Activated CD4-positive, alpha-beta T cell treated with anti-CD3 and anti-CD28 coated beads, Interleukin-2, Interleukin-6, amounts not matched to agents 100 ng/mL and 50 ng/mL, durations not matched to agents 16 hours and 8 hours (primary cell): Measurements from ENCODE around the gene PARD3B.
"Not testable (repeated sequence)": the region's sequence is repeated elsewhere in the genome, so short reads cannot be mapped to it uniquely, and the experiment has no call there.

Experiments
- DNase-seq: peaks from one replicate; pipeline ENCODE4 v3.0.0-alpha.2; 2020

The PARD3B gene

DNA sequence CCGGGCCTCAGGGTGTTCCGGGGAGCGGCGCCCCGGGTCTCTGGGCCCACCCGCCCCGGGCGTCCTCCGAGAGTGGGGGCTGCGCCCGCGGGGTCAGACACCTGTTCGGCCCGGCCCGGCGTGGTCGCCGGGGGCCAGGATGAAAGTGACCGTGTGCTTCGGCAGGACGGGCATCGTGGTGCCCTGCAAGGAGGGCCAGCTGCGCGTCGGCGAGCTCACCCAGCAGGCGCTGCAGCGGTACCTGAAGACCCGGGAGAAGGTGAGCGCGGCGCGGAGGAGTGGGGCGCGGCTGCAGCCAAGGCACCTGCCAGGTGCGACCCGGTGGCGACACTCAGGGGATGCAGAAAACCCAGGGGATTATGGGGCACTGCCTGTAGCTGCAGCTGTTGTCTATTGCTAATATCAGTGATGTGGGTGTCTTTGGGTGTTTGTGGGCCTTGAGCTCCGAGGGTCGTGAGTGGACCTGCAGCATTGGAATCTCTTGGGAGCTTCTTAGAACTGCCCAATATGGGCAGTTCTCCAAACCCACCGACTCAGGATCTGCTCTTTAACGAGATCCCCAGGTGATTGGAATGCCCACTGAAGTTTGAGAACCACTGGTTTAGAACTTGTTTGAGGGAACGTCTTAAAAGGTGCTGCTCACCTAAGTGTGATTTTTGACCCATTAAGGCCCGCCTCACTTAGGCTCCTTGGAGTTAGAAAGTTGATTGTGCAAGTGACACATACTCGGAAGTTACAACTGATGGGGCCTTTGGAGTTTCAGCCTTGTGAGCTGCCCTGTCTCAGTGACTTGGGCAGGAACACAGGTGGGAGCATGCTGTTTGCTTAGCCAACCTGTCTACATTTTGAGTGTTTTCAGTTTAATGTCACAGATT, 823 bp downstream of the PARD3B start:
- no peak for DNase-seq

DNA sequence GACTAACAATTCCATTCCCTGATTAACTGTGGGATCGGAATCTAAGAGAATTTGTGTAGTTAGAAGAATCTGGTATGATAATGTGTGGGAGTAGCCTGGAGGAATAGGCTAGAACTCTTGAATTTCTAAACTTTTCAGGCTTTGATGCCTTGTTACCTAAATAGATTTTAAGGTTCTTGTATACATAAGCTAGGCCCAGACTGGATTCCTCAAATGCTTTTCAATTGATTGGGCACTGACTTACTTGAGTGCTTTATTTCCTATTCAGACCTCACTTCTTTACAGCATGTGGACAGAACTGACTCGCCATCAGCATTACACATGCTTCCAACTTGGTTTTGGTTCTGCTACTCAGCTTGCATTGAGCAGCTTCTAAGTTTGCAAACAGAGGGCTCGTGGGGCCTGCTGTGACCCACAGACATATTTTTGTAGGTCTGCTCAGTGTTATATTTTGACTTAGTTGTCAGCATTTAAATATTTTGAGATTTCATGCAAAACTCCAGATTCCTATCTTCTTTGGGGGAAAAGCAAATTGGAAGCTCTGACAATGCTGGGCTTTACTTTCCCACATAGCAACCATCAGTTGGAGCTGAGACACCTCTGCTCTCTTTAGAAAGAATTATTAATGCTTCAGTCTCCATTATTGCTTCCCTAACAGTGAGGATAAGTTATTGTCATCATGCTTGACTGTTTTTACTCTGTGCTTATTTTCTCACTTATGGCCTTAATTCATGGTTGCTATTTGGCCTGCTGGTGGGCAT, 5.7 kb downstream of the PARD3B start:
- no peak for DNase-seq

DNA sequence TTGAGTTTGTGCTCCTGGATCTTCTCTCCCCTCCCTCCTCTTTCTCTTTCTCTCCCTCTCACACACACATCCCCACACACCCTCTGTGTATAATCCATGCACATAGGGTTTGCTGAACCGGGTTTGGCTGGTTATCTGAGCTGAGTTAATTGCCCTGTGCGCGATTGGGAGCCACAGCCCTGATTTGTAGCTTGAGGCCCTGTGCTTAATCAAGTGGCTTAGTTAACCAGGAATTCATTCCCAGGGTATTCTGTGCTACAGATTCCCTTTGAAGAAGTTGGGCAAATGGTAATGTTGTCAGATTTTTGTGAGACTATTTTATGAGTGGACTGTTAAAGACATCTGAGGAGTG, 6.2 kb downstream of the PARD3B start:
- no peak for DNase-seq

DNA sequence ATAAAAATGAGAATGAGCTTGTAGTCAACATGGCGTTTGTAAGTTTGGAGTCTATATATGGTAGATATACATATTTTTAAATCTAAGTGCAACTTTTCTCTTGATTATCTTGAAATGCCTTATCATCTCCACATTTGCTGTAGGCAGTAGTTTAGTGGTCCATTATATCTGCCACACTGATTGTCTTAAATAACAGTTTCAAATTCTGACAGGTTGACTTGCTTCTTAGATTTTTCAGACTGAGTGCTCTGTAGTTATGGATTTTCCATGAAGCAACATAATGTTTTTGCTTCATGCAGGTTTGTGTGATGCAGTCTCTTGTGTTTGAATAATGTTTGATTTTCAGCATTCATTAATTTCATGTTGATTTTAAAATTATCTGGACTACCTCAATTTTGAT, 12.3 kb downstream of the PARD3B start:
- DNase-seq, result no peak

DNA sequence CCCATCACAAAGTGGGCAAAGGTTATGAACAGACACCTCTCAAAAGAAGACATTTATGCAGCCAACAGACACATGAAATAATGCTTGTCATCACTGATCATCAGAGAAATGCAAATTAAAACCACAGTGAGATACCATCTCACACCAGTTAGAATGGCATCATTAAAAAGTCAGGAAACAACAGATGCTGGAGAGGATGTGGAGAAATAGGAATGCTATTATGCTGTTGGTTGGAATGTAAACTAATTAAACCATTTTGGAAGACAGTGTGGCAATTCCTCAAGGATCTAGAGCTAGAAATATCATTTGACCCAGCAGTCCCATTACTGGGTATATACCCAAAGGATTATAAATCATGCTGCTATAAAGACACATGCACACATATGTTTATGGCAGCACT, 14.1 kb downstream of the PARD3B start:
- DNase-seq, result not testable (repeated sequence)

DNA sequence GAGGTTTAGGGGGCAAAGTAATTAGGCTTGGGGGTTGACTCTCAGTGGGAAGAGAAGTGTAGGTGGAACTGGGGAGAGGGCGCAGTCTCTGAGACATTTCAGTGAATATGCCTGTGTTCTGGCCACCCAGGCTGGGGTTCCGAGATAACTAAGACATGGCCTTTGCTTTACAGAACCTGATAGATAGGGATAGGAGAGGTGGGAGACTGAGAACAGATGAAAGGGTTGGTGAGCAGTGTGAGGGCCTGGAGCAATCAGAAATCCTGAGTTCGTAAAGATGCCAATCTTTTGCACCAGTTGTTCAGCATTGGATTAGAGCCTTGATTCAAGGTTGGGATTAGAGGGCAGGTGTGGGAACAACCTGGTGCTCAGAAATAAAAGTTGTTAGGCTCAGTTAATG, 15.6 kb downstream of the PARD3B start:
- DNase-seq, result no peak

DNA sequence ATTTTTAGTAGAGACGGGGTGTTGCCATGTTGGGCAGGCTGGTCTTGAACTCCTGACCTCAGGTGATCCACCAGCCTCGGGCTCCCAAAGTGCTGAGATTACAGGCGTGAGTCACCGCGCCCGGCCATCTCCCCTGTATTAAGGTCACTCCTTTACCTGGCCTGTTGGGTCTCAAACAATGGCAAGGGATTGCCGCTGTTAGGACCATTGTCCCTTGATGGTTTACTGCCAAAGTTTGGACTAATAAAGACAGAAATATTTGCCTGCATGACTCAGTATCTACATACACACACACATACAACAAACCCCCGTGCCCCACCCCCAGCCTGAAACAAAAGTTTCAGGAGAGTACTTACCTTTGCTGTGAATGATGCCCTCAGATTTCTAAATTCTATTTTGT, 16.5 kb downstream of the PARD3B start:
- DNase-seq, result no peak

DNA sequence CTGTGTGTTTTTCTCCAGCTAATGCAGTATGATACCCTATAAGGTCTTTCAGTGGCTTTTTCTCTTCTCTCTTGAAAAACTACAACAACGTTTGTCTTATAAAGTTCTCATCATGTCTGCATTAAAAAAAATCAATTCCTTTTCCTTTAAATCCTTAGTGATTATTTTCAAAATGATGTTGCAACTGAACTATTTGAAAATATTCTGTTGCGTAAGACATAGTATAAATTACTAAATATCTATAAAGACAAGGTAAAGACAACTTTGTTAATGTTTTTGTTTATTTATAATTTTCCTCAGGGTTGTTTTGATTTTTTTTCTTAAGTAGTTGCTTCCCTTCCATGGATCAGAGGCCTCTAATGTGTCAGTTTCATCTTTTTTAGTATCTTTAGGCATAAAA, 21.2 kb downstream of the PARD3B start:
- DNase-seq, result no peak

DNA sequence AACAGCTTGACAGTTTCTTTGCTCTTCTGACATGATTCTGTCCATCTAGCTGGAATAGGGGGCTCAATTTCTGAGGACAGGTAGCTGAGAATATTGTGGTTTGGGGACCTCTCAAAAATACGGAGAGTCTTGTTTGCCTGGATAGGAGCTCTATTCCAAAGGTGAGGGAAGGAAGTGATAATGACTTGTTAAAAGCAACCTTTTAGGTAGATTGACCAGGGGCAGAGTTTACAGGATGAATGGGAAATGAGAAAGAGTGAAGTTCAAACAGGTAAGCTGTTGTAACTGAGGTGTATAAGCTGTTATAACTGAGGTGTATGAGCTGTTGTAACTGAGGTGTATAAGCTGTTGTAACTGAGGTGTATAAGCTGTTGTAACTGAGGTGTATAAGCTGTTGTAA, 25.1 kb downstream of the PARD3B start:
- no peak for DNase-seq

DNA sequence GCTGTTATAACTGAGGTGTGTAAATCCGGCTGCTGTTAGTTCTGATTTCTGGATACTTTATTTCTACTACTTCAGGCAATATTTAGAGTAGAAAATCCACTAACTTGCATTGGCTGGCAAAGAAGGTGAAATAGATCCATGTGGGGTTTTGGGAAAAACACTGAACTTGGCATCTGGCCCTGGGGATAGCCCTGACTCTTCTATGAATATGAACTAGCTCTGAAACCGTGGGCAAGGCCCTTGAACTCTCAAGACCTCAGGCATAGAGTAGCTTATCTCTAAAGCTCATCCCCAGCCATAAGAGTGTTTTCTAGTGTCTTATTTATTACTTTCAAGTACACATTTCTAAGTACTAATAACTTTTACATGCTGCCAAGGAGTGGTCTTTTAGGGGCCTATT, 25.8 kb downstream of the PARD3B start:
- DNase-seq, result no peak

DNA sequence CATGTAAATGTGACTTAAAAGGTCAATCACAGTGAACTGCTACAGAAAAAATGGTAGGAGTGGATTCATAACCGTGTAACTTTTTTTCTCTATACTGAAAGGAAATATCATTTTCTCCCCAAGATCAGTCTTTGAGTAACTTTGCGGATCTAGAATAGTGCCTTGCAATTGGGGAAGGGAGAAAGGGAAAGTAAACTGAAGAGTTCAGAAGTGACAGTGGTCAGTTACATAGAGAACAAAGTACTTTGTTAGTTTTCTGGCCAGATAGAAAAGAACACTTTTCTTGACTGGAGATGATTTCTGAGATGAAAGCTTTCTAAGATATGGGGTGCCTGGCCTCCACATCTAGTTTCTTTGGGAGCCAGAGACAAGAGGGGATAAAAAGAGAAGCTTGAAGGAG, 26.6 kb downstream of the PARD3B start:
- no peak for DNase-seq

DNA sequence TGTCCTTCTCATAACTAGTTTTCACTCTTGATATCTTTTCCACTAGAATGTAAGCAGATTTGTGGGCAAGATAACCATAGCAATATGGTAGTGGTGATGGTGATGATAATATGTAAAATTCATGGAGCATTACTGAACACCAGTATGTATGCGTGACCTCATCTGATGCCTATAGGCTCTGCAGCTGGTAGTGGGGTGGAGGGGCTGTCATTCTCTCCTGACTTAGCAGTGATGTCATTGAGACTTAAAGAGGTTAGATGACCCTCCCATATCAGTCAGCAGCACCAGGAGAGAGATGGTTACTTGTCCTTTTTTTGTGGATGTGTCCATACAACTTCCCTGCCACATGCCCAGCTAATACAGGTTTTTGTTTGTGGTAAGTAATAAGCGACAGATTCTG, 27.9 kb downstream of the PARD3B start:
- DNase-seq, result no peak

DNA sequence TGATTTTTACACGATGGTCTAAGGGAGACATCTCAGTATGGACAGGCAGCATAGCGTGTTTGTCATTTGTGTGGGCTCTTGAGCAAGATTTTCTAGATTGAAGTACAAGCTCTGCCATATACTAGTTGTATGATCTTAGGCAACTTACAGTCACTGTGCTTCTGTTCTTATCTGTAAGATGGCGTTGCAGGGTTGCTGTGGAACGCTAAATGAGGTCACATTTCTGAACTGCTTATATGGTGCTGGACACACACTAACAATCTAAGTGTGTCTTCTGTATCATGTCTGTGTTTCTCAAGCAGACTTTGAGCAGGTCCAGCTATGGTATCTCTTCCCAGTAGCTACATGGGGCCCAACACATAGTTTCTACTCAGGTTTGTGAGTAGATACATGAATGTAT, 29.2 kb downstream of the PARD3B start:
- no peak for DNase-seq

DNA sequence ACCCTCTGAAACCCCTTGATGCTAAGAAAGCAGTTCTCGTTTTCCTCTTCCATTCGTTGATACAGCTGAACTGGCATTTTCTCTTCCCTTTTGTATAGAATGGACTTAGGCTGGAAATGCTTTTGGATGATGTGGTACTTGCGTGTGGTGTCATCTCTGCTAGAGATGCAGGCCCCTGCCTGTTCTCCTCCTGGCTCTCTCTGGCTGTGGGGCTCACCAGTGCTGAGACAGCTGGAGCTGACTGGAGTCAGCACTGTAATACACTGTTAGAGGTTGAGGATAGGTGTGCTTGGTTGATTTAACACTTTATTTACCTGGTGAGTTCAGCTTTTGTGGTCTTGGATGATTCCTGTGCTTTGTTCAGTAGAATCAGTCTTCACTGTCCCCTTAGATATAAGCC, 30.2 kb downstream of the PARD3B start:
- DNase-seq, result no peak

DNA sequence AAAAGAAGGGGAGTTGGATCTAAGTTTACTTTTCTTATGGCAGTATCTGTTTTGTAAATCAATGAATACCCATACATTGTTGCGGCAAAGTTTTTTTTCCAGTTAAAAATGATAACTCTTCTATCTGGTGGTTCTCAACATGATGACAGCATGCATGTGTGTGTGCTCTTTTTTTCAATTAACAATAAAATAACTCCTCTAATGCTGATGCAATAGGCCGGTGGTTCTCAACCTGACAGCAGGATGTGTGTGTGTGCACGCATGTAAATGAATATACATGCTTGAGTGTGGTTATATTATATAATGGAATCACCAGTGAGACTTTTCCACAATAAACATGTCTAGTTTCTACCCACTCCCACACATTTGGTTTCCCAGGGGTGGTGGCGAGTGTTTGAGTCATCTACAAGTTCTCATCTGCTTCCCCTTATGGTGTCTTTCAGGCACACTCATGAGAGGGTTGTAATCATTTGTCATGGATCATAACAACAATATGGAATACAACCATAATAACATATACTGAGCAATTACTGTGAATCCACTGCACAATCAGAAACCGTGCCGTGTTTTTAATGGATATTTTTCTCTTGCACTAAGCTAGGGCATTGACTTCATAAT, 31.2 kb downstream of the PARD3B start:
- no peak for DNase-seq

DNA sequence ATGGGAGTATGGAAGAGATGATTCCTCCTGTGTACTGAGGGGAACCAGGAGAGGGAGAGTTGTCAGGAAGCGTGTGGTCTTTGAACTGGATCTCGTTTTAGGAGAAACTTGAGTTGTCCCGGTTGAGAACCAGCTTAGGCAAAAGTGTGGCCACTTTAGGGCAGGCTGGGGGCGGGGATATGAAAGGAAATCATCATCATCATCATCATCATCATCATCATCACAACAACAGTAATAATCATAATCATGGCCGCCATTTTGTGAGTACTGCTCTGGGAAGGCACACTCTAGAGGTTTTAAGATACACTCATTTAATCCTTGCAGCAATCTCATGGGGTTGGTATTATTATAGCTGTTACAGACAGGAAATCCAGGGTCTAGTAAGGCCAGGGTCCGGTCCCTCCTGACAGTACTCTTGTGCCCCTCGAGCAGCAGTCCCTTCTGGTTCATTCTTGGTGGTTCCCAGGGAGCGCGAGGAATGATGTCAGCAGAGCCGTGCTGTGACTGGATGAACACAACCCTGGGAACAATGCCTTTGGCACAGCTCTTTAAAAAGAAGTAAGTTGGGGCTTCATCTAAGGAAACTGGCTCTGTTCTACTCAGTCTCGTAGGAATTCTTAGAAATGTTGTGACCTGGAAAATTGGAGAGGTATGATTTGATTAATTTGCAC, 33.8 kb downstream of the PARD3B start:
- DNase-seq, result no peak

DNA sequence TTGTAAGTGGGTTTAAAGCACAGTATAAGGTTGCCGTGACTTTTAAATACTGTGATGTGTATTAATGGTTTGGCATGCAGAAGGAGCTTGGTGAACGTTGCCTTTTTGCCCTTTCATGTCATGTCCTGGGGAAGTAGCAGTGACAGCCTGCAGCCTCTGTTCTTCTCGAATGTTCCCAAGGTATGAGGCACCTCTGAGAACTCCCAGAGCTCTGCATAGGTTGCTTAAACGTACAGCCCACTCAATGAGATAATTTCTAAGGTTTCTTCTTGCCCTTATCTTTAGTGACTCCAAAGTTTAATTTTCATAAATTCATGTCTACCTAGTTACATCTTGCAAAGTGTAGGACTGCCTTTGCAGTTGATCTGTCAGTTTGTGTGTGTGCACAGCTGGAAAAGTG, 36.7 kb downstream of the PARD3B start:
- DNase-seq, result no peak

DNA sequence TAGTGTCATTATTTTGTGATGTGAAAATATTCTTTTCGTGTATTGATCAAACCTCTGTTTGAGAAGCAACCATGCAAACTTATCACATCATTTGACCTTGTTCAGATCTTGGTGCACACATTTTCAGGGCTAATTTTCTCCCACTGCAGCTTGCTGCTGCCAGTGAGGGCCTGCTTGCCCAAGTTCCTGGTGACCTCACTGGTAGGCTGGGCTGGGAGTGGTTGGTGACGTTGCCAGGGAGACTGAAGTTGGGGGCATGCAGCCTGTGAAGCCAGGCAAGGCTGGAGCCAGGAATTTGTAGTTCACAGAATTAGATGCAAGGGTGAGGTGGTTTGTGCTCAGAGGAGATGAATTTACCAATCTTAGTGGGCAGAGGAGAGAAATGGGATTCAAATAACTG, 38.5 kb downstream of the PARD3B start:
- no peak for DNase-seq

DNA sequence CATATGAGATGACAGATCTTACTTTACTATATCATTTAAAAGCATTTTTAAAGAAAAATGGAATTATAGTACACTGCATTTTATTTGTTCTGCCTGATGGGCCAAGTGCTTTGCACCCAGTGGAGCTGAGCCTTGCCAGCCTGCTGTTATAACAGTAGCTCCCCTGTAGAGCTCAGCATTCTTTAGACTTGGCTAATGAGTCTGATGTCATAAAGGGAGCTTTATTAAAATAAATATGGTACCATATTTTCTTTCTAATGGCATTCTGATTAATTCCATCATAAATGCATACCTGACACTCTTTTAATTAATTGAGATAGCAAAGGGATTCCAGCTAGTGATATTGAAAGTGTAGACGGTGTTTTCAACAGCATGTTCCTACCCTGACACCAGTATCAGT, 40.7 kb downstream of the PARD3B start:
- DNase-seq, result no peak

DNA sequence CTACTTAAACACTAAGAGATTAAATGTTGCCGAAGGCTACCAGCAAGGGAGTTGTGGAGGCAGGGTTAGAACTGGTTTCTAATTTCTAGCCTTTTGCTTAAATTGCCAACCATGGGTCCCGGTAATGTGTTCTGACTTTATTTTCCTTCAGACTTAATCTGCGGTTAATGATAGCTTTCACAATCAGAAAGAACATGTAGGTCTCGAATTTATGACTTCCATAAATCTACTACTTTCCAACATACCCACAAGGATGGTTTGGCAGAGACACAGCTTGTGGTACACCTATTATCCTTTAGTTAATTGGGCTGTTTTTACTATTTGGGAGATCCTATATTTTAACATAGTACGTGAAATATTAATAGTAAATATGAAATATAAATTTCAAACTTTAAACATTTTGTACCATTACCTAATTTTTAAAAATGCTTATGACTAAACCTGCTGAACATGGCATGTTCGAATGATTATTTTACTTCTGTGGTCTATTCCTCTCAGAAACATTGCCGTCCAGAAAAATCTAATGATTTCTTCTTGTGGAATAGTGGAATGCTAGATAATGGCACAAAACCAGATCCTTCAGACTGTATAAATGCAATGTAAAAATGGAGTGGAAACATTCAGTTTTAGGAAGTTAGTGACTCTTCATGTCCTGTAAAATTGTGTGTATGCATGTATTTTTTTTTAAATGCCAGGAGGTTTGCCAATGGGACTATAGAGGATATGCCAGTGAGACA, 41.3 kb downstream of the PARD3B start:
- DNase-seq, result no peak

DNA sequence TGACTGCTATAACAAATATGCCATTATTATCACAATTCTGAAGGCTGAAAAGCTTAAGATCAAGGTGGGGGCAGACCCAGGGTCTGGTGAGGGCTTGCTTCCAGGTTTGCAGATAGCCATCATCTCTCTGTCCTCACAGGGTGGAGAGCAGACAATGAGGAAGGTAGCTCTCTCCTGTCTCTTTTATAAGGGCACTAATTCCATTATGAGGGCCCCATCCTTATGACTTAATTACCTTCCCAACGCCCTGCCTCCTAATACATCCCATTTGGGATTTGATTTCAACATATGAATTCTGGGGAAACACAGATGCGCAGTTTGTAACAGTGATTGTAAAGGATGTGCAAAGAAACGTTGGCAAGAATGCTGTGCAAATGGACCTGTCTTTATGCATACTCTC, 44.8 kb downstream of the PARD3B start:
- no peak for DNase-seq

DNA sequence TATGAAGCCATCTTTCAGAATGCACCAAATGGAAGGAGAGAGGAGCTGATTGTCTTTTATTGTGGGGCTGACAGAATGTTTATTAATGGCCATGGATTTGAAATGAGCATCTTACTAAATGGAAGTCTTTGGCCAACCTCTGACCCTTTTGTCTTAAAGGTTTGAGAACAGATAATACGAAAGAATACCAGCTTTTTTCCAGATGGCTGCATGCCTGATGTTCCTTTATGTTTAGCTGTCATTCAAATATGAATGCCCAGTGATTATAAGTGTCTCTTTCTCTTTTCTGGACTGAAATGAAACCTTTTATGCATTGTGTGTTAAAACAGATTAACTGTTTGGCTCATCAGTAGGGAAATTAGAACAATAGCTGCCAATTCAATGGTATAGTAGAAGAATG, 46.0 kb downstream of the PARD3B start:
- DNase-seq, result no peak

DNA sequence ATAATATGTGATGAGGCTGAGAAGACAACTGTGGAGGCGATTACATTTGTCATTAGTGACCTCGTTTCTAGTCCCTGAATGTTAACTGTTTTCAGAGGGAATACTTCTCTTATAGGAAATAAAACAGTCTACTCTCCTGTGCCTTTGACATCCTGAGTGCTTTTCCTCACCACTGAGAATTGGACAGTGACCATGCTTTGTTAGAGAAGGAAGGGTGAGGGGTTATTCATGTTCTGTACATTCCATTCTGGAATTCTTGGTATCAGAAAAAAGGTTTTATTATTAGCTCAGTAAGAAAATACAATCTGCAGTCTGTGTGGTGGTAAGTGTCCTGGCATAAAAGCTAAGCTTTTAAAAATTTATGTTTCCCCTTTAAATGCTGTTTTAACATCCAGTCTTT, 58.8 kb downstream of the PARD3B start:
- DNase-seq, result no peak
